Subcutaneous adipose tissue (tissue), 4 donors: ENCODE results near the gene PASK. TPM values are rescaled to one million over a fixed set of nuclear protein-coding genes. Genes with fewer than 3 reads are reported as not detected.

ENCODE experiments used
- total RNA-seq, 4 donors: library from RNA; depleted of rRNA; stranded (reverse); fragments of >200 nt; gene quantifications; one replicate each; pipeline ENCODE4 v1.1.0, GENCODE V29; 2016
- TF ChIP-seq, protein P1 (sequence below): fragments of 450-650 bp; IDR thresholded peaks from one replicate; pipeline ENCODE4 v1.5.1; 2016; ENCODE audit warnings: low read depth, mild to moderate bottlenecking, control low read depth, antibody characterized with exemption, moderate library complexity

The PASK gene
- total RNA-seq, 4 donors from 2014 or later: 2.0 to 4.4 (median 4.0) TPM

DNA sequence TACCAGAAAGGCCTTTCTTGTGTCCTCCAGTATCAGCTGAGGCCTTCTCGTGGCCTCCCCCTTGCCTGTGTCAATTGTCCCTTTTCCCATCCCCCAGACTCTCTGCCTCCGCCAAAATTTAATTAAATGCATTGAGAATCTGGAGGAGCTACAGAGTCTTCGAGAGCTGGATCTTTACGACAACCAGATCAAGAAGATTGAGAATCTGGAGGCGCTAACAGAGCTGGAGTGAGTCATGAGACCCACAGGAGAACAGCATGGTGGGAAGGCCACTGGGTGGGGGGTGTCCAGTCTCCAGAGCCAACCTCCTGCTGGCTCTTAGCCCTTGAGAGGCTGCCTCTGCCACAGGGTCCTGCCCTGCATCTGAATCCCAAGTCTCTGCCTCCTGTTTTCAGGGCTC is 9.8 kb upstream of the PASK start:
- TF ChIP-seq, protein P1, sequence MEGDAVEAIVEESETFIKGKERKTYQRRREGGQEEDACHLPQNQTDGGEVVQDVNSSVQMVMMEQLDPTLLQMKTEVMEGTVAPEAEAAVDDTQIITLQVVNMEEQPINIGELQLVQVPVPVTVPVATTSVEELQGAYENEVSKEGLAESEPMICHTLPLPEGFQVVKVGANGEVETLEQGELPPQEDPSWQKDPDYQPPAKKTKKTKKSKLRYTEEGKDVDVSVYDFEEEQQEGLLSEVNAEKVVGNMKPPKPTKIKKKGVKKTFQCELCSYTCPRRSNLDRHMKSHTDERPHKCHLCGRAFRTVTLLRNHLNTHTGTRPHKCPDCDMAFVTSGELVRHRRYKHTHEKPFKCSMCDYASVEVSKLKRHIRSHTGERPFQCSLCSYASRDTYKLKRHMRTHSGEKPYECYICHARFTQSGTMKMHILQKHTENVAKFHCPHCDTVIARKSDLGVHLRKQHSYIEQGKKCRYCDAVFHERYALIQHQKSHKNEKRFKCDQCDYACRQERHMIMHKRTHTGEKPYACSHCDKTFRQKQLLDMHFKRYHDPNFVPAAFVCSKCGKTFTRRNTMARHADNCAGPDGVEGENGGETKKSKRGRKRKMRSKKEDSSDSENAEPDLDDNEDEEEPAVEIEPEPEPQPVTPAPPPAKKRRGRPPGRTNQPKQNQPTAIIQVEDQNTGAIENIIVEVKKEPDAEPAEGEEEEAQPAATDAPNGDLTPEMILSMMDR: no peak

DNA sequence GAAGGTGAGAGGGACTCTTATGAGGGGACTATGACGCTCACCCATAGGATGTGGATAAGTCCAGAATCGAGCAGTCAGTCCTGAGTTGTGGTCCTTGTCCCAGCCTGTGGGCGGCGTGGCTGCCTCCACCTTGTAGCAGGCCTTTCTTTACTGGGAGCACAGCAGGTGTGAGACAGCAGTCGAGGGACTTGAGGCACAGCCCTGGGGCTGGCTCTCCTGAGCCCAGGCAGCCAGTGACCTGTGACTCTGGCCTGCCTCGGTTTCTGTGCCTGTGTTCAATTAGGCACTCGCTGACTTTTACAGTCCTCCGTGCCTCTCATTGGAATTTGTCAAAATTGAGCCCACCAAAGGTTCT is 9.3 kb upstream of the PASK start:
- TF ChIP-seq, protein P1: no peak

DNA sequence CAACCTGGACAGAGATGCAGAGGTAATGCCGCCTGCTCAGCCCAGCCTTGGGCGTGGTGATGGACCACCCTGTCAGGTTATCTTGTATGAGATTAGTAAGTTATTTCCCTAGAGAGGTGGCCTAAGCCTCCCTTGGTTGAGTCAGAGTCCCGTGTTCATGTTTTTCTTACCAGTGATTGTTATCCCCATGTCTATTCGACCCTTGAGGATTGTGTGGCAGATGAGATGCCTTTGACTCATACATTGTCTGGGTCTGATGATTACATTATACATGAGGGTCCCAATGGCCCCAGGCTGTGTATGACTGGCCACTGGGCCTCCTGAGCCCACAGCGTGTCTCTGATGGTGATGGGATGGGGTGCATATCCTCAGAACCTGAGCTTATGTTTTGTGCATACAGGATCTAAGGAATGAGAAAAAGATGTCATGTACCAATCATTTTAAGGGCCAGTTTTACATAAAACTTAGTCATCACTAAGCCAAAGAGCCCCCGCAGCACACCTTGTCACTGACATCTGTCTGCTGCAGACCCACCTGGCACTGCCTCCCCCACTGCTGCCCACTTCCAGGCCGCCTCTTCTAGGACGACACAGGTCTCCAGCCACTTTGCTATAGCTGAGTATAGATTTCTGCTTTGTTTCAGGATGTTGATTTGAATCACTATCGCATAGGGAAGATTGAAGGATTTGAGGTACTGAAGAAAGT is 8.7 kb upstream of the PASK start:
- TF ChIP-seq, protein P1: no peak

DNA sequence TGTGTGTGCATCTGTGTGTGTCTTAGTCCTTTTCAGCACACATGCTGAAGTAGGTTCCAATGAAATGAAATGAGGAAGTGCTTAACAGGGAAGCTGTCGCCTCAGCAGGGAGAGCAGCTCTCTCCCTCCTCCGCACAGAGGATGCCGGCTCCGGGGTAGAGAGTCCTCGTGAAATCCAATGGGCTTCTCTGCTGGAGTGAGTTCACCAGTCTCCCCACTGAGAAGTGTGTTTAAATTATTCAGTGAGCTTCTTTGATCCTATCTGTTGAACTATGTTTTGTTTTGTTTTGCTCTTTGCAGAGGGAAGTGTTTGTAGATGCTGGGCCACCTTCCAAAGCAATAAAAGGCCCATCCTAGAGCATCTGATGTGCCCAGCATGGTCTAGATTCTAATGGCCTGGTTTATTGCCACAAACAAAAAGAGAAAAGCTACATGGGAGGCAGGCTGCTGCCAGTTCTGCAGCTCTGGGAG is 7.7 kb upstream of the PASK start:
- TF ChIP-seq, protein P1: no peak

DNA sequence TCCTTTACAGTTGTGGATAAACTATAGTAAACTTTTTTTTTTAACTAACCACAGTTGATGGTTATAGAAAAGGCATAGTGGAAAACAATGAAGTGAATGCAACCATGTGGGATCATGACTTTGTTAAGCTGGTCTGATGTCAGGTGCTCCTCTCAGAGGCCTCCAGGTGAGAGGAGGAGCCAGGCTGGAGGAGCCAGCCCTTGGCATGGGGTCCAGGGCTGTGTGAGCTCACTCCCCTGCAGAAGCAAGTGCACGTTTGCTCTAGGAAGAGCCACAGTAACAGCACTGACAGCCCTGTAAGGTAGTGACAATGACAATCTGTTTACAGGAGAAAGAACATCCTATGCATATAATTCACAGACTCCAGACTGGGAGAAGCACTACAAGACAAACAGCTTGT is 6.7 kb upstream of the PASK start:
- TF ChIP-seq, protein P1: no peak

DNA sequence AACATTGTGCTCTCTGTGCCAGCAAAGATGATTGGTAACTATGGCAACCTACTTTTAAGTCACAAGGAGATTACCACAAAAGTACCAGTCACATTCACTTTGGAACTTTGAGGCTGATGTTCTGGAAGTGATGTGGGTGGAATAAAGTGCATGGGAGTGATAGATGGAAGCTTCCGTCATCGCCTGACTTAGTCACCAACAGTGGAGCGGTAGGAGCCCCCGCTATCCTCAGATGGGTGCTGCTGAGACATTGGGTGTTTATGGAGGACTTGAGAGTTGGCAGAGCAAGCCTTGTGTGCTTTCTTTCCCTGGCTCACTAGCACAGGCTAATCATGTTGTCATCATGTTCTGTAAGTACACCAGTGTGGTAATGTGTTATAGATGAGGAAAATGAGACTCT is 5.6 kb upstream of the PASK start:
- TF ChIP-seq, protein P1: no peak

DNA sequence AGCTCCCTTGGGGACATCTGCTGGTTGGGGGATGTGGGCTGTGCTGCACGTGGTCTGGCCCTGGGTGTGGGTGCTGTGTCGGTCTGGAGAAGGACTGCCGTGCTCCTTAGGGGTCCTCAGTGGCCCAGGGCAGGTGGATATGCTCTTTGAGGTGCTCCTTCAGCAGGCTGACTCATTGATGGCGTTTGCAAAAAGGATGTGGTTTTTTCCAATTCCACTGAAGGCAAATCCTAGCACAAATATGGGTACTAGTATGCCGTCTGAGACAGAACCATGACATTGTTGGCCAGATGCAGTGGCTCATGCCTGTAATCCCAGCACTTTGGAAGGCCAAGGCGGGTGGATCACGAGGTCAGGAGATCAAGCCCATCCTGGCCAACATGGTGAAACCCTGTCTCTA is 4.3 kb upstream of the PASK start:
- TF ChIP-seq, protein P1: no peak
